HG03378 (cell line): ENCODE measurements around the gene RDH8.
"Not testable (repeated sequence)": the region's sequence is repeated elsewhere in the genome, so short reads cannot be mapped to it uniquely, and the experiment has no call there.

Experiments
- ATAC-seq: cut with Tn5 transposase; IDR thresholded peaks from one replicate; pipeline ENCODE4 v1.9.1; 2021; ENCODE audit warnings: mild to moderate bottlenecking, moderate library complexity; ENCODE audit not compliant: unreplicated experiment

Gene RDH8

DNA sequence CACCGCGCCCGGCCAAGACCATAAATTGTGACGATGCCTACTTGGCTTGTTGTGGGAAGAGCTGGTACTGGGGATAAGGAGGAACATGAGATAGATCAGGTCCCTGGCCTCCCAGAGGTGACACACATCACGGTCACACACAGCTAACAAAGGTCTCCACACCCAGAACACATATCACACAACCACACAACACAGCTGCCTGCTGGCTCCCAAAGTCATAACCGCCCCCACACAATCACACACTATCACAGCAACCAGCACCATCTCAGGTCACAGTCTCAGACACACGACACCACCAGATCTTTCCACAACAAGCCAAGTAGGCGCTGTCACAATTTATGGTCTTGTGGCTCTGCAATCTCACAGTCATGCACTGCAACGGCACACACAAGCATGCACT is 8.7 kb upstream of the RDH8 start:
- no peak for ATAC-seq

- ATAC-seq = no peak
Measured at GRCh38 chr19:10005632-10006334, 7.5 kb upstream of the RDH8 start.

DNA sequence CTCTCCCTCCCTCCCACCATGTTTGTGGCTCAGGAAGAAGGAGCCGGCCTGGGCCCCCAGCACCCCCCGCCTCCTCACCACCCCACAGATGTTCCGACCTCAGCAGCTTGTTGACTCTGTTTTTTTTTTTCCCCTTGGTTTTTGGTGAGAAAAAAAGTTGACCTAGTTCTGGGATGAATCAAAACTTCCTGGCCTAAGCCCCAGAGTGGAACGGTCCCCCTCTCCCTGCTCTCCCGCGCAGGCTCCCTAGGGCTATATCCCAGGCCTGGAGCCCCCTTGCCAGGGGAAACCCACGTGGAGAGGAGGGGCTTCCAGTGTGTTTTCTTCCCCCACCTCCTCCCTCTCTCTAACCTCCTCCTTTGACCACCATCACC is 7.0 kb upstream of the RDH8 start:
- ATAC-seq = no peak

GRCh38 chr19:10006752-10007323 is 6.4 kb upstream of the RDH8 start:
- no peak for ATAC-seq

DNA sequence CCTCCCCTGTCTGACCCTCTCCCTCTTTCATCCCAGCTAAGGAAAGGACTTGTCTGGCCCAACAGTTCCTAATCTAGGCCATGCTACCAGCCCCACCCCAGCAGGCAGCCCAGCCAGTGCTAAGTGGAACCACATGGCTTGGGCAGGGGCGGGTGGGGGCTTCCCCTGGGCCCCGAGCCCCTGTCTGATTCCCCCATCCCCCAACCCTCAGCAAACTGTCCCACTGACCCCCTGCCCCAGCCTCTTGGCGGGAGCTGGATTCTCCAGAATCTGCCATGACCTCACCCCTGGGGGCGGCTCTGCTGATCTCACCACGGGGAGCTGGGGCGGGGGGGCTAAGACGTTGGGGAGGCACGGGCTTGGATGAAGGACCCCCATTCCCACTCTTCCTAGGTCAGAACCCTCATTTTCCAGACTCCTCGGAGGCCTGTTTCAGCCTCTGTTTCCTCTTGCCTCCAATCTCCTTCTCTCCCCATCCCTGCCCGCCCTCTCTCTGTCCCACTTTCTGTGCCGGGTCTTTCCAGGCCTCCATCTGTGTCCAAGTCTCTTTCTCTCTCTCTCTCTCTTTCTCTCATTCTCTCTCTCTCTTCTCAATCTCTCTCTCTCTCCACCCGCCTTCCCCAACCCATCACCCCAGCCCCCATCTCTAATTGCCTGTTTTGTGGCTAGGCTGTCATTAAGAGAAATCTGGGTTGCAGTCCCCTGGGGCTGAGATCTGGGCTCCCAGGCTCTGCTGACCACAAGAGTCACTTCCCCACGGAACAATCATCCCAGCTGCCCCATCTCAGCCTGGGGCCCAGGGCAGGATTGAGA is 5.7 kb upstream of the RDH8 start:
- ATAC-seq = no peak

DNA sequence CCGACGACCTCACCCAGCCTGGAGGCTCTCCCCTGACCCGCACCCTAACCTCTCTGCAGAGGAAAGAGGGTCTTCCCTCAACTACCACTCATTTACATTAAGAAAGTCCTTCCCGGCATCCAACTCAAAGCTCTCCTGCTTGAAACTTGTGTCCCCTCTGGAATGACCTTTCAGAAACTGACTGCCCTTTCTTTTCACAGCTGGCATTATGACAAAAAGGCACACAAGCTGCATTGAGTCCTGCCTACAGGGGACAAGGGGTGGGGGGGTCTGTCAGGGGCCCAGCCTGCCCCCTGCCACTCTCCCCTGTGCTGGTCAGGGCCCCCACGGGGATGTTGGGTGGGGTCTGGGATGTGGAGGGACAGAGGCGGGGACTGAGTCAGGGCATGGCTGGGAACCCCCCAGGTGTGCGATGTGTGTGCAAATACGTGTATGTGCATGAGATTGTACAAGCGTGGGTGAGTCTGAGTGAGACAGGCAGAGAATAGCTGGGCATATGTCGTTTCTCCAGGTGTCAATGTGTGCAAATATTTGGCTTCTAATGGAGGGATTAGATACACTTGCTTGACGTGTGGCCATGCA is 5.0 kb upstream of the RDH8 start:
- ATAC-seq = no peak

- no peak for ATAC-seq
Measured at GRCh38 chr19:10009714-10010224, 3.5 kb upstream of the RDH8 start.

DNA sequence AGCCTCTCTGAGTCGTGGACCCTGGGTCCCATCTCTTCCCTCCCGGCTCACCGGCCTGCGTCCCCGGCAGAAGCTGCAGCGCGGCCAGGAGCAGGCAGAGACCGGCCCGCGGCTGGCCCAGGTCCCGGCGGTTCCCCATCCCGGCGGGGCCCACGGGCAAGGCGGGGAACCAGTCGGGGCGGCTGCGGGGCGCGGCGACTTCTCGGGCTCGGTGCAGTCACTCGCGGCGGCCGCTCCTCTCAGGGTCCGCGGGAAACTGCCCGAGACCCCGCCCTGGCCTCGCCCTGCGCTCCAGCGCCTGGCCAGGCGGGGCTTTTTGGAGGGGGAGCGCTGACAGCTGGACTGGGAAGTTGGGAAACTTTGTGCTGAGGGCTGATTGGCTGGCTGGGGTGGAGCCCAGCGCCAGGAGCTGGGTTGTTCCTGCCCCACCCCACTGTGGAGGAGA is 3.0 kb upstream of the RDH8 start, which contains the start of gene COL5A3:
TSS of gene COL5A3 (minus strand) at position 258 of the 445 bp plus-strand sequence. CDS start at position 139, 119 bp downstream.
- no peak for ATAC-seq

DNA sequence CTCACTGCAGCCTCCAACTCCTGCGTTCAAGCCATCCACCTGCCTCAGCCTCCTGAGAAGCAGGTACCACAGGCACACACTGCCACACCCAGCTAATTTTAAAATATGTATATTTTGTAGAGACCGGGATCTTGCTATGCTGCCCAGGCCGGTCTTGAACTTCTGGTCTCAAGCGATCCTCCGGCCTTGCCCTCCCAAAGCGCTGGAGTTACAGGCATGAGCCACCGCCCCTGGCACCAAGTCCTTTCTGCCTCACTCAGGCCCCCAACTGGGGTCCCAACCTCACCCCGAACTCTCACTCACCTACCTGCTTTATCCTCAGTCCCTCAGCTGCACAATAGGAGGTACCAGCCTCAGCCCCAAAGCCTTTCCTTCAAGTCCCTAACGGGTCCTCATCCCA is 2.3 kb upstream of the RDH8 start:
- ATAC-seq = no peak

GRCh38 chr19:10011974-10012373 is 1.3 kb upstream of the RDH8 start:
- ATAC-seq = no peak

- no peak for ATAC-seq
Measured at GRCh38 chr19:10013834-10014618, 743 bp downstream of the RDH8 start.

GRCh38 chr19:10018263-10018662 is 5.0 kb downstream of the RDH8 start:
- no peak for ATAC-seq

- no peak for ATAC-seq
Measured at GRCh38 chr19:10018786-10019185, 5.5 kb downstream of the RDH8 start.

DNA sequence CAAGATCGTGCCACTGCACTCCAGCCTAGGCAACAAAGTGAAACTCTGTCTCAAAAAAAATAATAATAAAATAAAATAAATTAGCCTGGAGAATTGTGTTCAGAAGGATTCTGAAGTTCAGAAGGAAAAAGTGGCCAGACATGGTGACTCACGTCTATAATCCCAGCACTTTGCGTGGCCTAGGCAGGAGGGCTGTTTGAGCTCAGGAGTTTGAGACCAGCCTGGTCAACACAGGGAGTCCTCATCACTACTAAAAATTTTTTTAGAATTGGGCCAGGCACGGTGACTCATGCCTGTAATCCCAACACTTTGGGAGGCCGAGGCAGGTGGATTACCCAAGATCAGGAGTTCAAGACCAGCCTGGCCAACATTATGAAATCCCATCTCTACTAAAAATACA is 6.0 kb downstream of the RDH8 start:
- no peak for ATAC-seq

DNA sequence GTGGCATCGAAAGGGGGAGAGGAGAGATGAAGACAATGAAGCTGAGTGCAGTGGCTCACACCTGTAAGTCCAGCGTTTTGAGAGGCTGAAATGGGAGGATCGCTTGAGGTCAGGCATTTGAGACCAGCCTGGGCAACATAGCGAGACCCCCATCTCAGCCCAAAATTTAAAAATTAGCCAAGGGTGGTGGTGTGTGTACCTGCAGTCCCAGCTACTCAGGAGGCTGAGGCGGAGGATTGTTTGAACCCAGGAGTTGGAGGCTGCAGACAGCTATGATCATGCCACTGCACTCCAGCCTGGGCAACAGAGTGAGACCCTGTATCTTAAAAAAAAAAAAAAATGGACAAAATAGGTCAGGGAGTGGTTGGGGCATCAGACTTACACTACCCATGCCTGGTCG is 7.6 kb downstream of the RDH8 start:
- no peak for ATAC-seq

DNA sequence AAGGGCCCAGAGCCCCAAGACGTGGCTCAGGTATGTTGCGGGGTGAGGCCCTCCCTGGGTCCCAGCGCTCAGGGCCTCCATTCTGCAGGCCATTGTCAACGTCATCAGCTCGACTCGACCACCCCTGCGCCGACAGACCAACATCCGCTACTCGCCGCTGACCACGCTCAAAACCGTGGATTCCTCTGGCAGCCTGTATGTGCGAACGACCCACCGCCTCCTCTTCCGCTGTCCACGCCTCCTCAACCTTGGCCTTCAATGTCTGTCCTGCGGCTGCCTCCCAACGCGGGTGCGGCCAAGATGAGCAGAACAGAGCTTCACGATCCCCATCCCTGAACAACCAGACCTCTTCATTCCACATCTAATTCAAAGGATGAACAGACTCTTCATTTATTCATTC is 8.2 kb downstream of the RDH8 start:
- no peak for ATAC-seq

GRCh38 chr19:10021863-10022262 is 8.6 kb downstream of the RDH8 start:
- no peak for ATAC-seq

GRCh38 chr19:10023096-10023495 is 9.8 kb downstream of the RDH8 start:
- not testable (repeated sequence) for ATAC-seq

DNA sequence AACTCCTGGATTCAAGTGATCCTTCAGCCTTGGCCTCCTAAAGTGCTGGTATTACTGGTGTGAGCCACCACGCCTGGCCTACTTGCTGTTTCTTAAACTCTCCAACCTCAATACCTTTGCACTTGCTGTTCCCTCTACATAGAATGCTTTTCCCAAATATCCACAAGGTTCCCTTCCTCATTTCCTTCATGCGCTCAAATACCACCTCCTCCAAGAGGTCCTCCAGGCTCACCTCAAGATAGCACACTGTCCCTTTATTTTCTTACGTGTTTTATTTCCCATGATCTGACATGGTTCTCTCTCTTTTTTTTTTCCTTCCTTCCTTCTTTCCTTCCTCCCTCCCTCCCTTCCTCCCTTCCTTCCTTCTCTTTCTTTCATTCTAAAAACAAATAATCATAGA is 13.5 kb downstream of the RDH8 start:
- ATAC-seq = no peak

GRCh38 chr19:10027158-10027997 is 14.1 kb downstream of the RDH8 start:
- ATAC-seq = no peak
